B cell (primary cell): ENCODE results near the gene MYL5. TPM values are rescaled to one million over a fixed set of nuclear protein-coding genes. Genes with fewer than 3 reads are reported as not detected.

Experiments used
- ATAC-seq: fragments of 200-7000 bp; cut with Tn5 transposase; one replicate; pipeline ENCODE4 v1.10.0; 2021; ENCODE audit warnings: low read depth, mild to moderate bottlenecking, moderate number of reproducible peaks, moderate library complexity
- CTCF ChIA-PET: fragments of 350-600 bp; sonication (Branson Sonifier 250); formaldehyde crosslinking; loops from one replicate; lab custom pipeline; 2021; ENCODE audit warnings: antibody characterized with exemption, inconsistent platforms; lab: Charles Lee
- POLR2A ChIA-PET: fragments of 350-600 bp; sonication (Branson Sonifier 250); formaldehyde crosslinking; loops from one replicate; lab custom pipeline; 2021; ENCODE audit warnings: antibody characterized with exemption; lab: Charles Lee
- DNase-seq: peaks from one replicate; pipeline ENCODE4 v3.0.0; 2013
- H2AFZ ChIP-seq: 2 replicates; pipeline ENCODE4 v1.6.1; 2012; ENCODE audit warnings: mild to moderate bottlenecking, low read depth, low read length; ENCODE audit not compliant: insufficient read depth, poor library complexity, severe bottlenecking
- H3K27ac ChIP-seq, 2 donors: 1 replicate in 1 of 2; 2 replicates in 1 of 2; pipeline ENCODE4 v1.5.1; 2012 to 2013; ENCODE audit warnings: low read length in 2 of 2, mild to moderate bottlenecking in 2 of 2, moderate library complexity in 1 of 2
- H3K27me3 ChIP-seq, 4 experiments: fragments of 200-600 bp in 1 of 4; sonication (generic) in 1 of 4; replicated peaks in 1 of 4; 1 replicate in 2 of 4; 2 replicates in 2 of 4; pipeline versions ENCODE4 v1.6.1 to v1.7.0; 2013 to 2016; ENCODE audit warnings: low read length in 3 of 4, mild to moderate bottlenecking in 2 of 4, mixed read lengths in 1 of 4, moderate library complexity in 1 of 4; ENCODE audit not compliant: insufficient read depth in 4 of 4, control insufficient read depth in 3 of 4; ENCODE audit errors: control extremely low read depth in 1 of 4
- H3K36me3 ChIP-seq, 2 experiments: replicated peaks in 1 of 2; 1 replicate in 1 of 2; 2 replicates in 1 of 2; pipeline versions ENCODE4 v1.6.1 to v1.7.1; 2013; ENCODE audit warnings: low read length in 1 of 2; ENCODE audit not compliant: insufficient read depth in 2 of 2, control insufficient read depth in 1 of 2; ENCODE audit errors: control extremely low read depth in 1 of 2, extremely low read depth in 1 of 2
- H3K4me1 ChIP-seq, 2 donors: fragments of 200-600 bp in 1 of 2; sonication (generic) in 1 of 2; 1 replicate in 1 of 2; 2 replicates in 1 of 2; pipeline versions ENCODE4 v1.5.1 to v1.6.1; 2013 to 2017; ENCODE audit warnings: low read length in 2 of 2; ENCODE audit not compliant: control insufficient read depth in 2 of 2, insufficient read depth in 2 of 2
- H3K4me2 ChIP-seq: replicated peaks from 2 replicates; pipeline ENCODE3; 2012; ENCODE audit warnings: mild to moderate bottlenecking, low read depth, low read length; ENCODE audit not compliant: poor library complexity, severe bottlenecking
- H3K4me3 ChIP-seq, 5 experiments: fragments of 200-600 bp in 1 of 5; sonication (generic) in 1 of 5; 1 replicate in 3 of 5; 2 replicates in 2 of 5; pipeline versions ENCODE4 v1.5.1 to v1.7.0; 2011 to 2016; ENCODE audit warnings: low read length in 4 of 5, mild to moderate bottlenecking in 4 of 5, low read depth in 2 of 5, control low read depth in 1 of 5, moderate library complexity in 1 of 5; ENCODE audit not compliant: insufficient read depth in 1 of 5; ENCODE audit errors: control extremely low read depth in 1 of 5, extremely low read depth in 1 of 5
- H3K79me2 ChIP-seq: fragments of 200-600 bp; sonication (generic); one replicate; pipeline ENCODE4 v1.6.0; 2016; ENCODE audit warnings: low read length; ENCODE audit not compliant: control insufficient read depth, insufficient read depth
- H3K9ac ChIP-seq: fragments of 200-600 bp; sonication (generic); 2 replicates; pipeline ENCODE4 v1.6.1; 2017; ENCODE audit warnings: mild to moderate bottlenecking, low read length, moderate library complexity
- H3K9me3 ChIP-seq, 3 donors: one replicate each; pipeline versions ENCODE4 v1.6.1 to v1.7.1; 2013; ENCODE audit warnings: low read length in 2 of 3; ENCODE audit not compliant: control insufficient read depth in 2 of 3, insufficient read depth in 1 of 3; ENCODE audit errors: control extremely low read depth in 1 of 3
- H4K20me1 ChIP-seq: 2 replicates; pipeline ENCODE4 v1.6.0; 2012; ENCODE audit warnings: mild to moderate bottlenecking, low read length; ENCODE audit not compliant: insufficient read depth, control insufficient read depth, poor library complexity, severe bottlenecking
- H3K27ac Mint-ChIP-seq: one replicate; pipeline ENCODE4 v1.8.0; 2021; ENCODE audit warnings: mixed read lengths
- H3K27me3 Mint-ChIP-seq: one replicate; pipeline ENCODE4 v1.8.0; 2021; ENCODE audit warnings: mixed read lengths
- H3K4me1 Mint-ChIP-seq: one replicate; pipeline ENCODE4 v1.8.0; 2021; ENCODE audit warnings: mixed read lengths
- H3K4me3 Mint-ChIP-seq: one replicate; pipeline ENCODE4 v1.8.0; 2021; ENCODE audit warnings: mixed read lengths
- H3K9me3 Mint-ChIP-seq: one replicate; pipeline ENCODE4 v1.8.0; 2022; ENCODE audit warnings: mixed read lengths; ENCODE audit not compliant: insufficient read depth
- EZH2 ChIP-seq: IDR thresholded peaks from 2 replicates; pipeline ENCODE4 v1.6.1; 2012; ENCODE audit warnings: borderline replicate concordance, low read depth, mild to moderate bottlenecking, moderate library complexity, low read length; ENCODE audit not compliant: insufficient read depth, poor library complexity, severe bottlenecking
- WGBS: methylation state at CpG from one replicate; pipeline ENCODE4 v1.1.5; 2013; ENCODE audit warnings: missing lambda C conversion rate; ENCODE audit not compliant: insufficient coverage; 5-methylcytosine and 5-hydroxymethylcytosine counted together
- intact Hi-C: fragments of 100-400 bp; cut with micrococcal nuclease; formaldehyde crosslinking; loops from one replicate; pipeline ENCODE4 v1.10.0; 2022
- polyA plus RNA-seq: library from polyadenylated mRNA; depleted of rRNA; stranded (reverse); fragments of >200 nt; gene quantifications from 2 replicates; pipeline ENCODE4 v1.2.3, GENCODE V29; 2012
- total RNA-seq, 2 donors: library from RNA; stranded (reverse); fragments of 120-200 nt in 1 of 2; gene quantifications; 1 replicate in 1 of 2; 2 replicates in 1 of 2; pipeline versions ENCODE4 v1.2.3 to v1.2.4, GENCODE V29; 2013 to 2022
- TF ChIP-seq, protein P1 (sequence below): fragments of 200-600 bp; IDR thresholded peaks from one replicate; pipeline ENCODE4 v1.8.0; 2022; ENCODE audit warnings: antibody characterized with exemption, mild to moderate bottlenecking

Gene MYL5
- total and polyA plus RNA-seq, 2 donors (not counting 1 experiment from before 2014, with no cell fraction given): 16.9 to 38.3 TPM

DNA sequence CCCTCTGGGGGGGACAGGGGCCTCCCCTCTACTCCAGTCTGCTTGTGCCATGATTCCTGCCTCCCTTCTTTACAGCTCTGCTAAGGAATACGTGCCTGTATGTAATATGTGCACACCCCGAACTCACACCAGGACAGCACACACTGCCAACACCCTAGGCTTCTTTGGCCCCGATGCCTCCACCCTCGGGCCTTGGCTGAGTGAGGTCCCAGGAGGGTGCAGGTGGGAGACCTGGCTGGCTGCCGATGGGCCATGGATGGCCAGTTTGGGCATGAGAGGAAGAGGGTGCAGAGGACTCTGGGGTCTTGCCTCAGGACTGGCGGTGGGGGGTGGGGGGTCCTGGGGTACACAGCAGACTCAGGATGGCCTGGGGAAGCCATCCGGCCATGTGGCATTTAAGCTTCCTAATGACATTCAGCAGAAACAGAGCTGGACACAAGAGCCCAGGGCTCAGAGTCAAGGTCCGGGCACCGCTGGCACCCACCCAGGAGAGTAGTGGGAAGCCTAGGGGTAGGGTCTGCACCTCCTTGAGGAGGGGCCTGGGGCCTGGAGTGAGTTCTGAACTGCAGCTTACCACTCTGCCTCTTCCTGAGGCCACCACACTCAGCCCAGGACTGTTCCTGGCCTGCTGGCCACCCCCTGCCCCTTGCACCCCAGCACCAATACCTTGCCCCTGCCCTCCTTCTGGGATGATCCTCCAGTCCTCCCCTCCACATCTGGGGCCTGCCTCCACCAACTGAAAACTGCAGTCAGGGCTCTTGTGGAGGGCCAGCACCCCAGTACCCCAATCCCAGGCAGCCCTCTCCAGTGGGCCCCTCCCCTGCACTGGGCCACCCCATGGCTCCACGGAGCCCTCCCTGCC is 29.2 kb downstream of the MYL5 start:
- Histone ChIP-seq H3K27ac (no peak overlapping the region), H3K27me3 (no peaks in the 10 kb centered on the region), H2AFZ (no peak overlapping the region), H4K20me1 (peaks cover 17% of the 10 kb centered on the region), H3K9me3 (no peaks in the 10 kb centered on the region), H3K4me3 (no peak overlapping the region), H3K4me2 (no peak overlapping the region), H3K79me2 (peaks cover 36% of the 10 kb centered on the region), H3K36me3 (no peaks in the 10 kb centered on the region), H3K9ac (no peak overlapping the region), H3K4me1 (peaks cover 32 to 48% of the 10 kb centered on the region in 2 donors)
- 95% methylated on average over 6 of the region's 10 CpGs for WGBS
- ChIA-PET POLR2A (interaction anchor here (0.7 kb wide), 1 partner anchor 877 kb away, joined by 9 read pairs; no protein-coding TSS in a partner anchor), CTCF (no interaction called here)
- Mint-ChIP-seq H3K27ac (peak overlapping the region; percentile 15), H3K4me3 (no peak overlapping the region), H3K4me1 (peaks cover 29% of the 10 kb centered on the region), H3K27me3 (no peaks in the 10 kb centered on the region), H3K9me3 (no peaks in the 10 kb centered on the region)
- TF ChIP-seq, protein P1, sequence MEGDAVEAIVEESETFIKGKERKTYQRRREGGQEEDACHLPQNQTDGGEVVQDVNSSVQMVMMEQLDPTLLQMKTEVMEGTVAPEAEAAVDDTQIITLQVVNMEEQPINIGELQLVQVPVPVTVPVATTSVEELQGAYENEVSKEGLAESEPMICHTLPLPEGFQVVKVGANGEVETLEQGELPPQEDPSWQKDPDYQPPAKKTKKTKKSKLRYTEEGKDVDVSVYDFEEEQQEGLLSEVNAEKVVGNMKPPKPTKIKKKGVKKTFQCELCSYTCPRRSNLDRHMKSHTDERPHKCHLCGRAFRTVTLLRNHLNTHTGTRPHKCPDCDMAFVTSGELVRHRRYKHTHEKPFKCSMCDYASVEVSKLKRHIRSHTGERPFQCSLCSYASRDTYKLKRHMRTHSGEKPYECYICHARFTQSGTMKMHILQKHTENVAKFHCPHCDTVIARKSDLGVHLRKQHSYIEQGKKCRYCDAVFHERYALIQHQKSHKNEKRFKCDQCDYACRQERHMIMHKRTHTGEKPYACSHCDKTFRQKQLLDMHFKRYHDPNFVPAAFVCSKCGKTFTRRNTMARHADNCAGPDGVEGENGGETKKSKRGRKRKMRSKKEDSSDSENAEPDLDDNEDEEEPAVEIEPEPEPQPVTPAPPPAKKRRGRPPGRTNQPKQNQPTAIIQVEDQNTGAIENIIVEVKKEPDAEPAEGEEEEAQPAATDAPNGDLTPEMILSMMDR: no peak
- no peak for TF ChIP-seq EZH2
- DNase-seq (no peak), ATAC-seq (no peak)
- intact Hi-C loops: loop anchor here (10.0 kb wide), 1 partner anchor 231 kb away; the partner anchor contains the start of genes GAK and TMEM175
